Stimulated activated CD8-positive, alpha-beta memory T cell treated with anti-CD3 and anti-CD28 coated beads, Interleukin-15, amount 100 ng/mL, for 4 hours (primary cell): Measurements from ENCODE around the gene PDIK1L.

Experiments
- DNase-seq, 2 donors: peaks; one replicate each; pipeline ENCODE4 v3.0.0-alpha.2; 2020; ENCODE audit warnings: low read depth in 2 of 2

Gene PDIK1L

DNA sequence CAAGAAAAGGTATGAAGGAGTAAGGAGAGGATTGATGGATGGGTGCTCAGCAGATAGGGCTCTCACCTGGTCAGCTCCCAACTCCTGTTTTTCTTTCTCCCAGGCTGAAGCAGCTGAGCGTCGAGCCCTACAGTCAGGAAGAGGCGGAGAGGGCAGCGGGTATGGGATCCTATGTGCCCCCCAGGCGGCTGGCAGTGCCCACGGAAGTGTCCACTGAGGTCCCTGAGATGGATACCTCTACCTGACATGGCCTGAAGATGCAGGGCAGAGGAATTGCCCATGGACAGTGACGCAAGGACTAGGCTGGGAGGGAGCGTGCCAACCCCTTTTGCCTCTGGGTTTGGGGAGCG lies 58.8 kb downstream of the PDIK1L start:
- DNase-seq: no peak

DNA sequence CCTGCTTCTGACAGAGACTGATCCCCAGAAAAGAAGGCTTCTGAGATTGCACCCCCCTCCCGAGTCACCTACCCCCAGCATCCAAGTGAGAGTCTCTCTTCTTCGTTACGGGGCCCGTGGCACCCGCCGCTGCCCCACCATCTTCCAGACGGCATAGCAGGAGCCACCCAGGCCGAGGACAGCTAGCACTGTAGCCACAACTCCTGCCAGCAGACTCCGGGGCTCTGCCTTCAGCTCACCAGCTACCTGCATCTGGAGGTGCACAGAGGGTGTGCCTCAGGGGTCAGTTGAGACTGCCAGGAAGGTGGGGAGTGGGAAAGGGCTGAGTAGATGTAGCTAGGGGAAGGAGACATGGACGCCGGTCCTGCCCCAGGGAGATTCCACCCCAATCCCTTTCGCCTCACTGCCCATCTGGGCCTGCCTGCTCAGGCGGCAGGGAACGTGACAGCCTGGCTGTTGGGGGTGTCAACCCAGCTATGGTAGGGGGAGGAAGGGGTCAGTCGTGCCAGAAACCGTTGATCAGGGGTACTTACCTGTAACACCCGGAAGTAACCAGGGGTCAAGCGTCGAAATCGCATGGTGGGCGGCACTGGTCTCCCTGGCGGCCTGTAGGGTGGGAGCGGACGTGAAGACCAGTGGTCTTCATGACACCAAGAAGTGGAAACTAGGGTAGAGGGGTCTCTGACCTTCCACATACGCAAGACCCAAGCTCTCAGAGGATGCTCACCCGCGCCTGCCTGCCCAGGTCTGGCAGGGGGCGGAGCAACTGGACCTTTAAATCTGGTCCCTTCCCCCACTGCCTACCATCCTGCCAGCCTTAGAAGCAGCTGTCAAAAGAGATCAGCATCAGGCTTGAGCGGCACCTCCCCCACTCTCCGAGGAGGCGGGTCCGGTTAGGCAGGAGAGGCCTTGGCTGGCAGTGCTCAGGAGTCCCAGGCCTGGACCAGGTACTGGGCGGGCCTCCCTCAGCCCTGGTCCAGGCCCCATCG lies 59.8 kb downstream of the PDIK1L start, which contains the start of gene ZNF593OS:
ZNF593OS (minus strand) TSS at position 749 of the 989 bp plus-strand sequence; CDS start at position 578, 171 bp downstream.
- no peak for DNase-seq
